GM19468 (cell line): ENCODE data around the gene KIF2C.
"Not testable (repeated sequence)": the region's sequence is repeated elsewhere in the genome, so short reads cannot be mapped to it uniquely, and the experiment has no call there.

Experiments used
- ATAC-seq: cut with Tn5 transposase; IDR thresholded peaks from one replicate; pipeline ENCODE4 v1.9.1; 2021; ENCODE audit warnings: mild to moderate bottlenecking, moderate library complexity, moderate number of reproducible peaks; ENCODE audit not compliant: unreplicated experiment; ENCODE audit errors: extremely low read depth

Gene KIF2C

DNA sequence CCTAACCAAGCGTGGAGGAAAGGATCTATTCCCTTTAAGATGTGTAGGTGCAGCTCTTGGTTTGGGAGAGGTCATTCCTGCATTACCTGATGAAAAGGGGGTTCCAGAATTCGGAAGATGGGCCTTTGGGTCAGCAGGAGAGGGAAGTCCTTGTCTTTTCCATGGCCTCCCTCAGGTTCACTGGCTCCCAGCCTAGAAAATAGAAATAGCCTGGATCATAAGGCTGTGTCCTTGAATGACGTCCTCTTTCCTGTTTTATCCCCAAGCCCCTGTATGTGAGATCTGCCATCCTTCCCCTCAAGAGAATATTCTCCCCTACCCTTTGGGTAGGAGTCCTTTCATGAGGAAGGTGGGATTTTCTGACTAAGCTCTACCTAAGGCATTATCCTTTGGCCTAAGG is 21.2 kb downstream of the KIF2C start:
- no peak for ATAC-seq

DNA sequence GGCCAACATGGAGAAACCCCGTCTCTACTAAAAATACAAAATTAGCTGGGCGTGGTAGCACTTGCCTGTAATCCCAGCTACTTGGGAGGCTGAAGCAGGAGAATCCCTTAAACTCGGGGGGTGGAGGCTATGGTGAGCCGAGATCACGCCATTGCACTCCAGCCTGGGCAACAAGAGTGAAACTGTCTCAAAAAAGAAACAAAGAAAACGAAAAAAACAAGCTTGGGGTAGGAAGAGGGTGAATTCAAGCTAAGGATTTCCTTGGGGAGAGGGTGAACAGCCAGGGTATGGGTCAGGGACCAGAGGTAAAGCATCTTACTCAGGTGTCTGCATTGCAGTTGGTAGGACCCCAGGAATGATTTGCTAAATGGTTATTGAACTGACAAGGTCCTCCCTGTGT is 26.8 kb downstream of the KIF2C start:
- not testable (repeated sequence) for ATAC-seq

DNA sequence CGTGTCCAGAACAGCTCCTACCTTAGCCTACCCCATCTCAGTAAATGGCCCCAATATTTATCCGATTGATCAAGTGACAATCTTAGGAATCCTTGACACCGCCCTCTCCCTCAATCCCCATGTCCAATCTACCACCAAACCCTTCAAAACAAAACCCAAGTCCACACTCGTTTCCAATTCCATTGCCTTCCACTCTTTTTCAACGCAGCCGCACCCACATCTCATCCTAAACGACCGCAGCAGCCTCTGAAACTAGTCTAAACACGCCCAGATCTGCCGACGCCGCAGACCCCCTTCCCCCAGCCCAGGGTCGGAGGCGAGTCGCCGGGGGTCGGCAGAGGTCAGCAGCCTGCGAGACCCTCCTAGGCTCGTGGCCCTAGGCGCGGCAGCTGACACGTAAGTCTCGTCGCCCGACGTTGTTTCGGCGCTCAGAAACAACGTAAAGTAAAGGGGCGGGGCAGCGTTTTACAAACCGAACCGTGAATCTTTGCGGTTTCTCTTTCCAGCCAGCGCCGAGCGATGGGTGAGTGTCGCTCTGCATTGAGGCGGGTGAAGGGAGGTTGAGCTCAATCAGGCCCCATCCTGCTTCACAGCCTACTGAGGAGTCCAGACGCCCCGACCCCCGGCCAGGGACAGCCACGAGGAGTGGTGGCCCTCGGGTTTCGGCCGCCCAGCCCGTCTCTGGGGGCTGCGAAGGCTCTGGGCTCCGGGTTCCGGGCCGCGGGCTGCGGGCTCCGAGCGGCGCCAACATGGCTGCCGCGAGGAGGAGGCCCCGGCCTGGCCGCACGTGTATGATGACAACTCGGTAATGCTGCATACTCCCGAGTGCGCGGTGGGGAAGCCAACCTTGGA is 35.7 kb downstream of the KIF2C start, which contains the start of gene RPS8:
Gene RPS8 (plus strand): TSS at position 463 of the 852 bp plus-strand sequence. CDS start 57 bp downstream, at position 520.
- peak; percentile 66 for ATAC-seq

DNA sequence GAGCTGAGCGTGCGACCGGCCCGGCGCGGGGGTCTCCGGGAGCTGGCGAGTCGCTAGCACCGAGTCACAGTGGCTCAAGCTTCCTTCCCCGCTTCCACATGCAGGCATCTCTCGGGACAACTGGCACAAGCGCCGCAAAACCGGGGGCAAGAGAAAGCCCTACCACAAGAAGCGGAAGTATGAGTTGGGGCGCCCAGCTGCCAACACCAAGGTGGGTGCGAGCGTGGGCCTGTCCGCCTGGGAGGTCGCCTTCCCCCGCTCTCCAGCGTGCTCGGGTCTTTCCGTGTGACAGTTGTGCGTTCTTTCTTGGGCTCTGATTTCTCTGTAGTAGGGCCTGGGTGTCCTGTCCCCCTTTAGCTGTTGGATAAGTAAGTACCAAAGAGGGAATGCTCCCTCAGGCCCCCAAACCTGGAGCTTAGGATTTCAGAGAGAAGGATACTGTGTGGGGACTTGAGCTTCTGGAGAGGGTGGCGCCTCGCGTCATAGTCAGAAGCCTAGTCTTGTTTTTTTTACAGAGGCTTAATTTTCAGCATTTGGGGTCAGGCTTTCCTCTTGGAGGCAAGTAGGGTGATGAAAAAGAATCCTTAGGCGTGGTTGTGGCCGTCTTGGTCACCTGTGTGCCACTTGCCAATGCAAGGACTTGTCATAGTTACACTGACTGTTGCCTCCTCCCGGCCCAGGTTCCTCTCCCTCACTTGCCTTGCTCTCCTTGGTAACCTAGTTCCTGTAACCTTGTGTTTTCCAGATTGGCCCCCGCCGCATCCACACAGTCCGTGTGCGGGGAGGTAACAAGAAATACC is 36.5 kb downstream of the KIF2C start:
- no peak for ATAC-seq

DNA sequence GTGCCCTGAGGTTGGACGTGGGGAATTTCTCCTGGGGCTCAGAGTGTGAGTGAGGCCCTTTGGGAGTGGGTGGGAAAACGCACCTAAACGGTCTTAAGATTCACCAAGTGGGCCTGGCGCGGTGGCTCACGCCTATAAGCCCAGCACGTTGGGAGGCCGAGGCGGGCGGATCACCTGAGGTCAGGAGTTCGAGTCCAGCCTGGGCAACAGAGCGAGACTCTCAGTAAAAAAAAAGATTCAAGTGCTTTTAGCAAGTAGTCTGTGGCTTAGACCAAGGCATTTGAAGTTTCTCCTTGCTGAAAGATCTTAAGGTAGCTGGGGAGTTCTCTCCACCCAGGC is 37.1 kb downstream of the KIF2C start:
- no peak for ATAC-seq

DNA sequence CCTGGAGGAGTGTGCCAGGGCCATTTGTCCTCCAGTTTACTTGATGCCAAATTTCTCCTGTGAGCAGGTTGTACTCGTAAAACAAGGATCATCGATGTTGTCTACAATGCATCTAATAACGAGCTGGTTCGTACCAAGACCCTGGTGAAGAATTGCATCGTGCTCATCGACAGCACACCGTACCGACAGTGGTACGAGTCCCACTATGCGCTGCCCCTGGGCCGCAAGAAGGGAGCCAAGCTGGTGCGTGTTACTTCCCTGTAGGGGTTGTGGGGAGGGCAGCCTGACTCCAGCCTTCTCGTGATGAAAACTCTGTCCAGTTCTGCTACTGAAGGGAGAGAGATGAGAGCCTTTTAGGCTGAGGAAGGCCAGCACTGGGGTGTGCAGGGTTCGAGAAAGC is 37.9 kb downstream of the KIF2C start:
- ATAC-seq, result no peak

DNA sequence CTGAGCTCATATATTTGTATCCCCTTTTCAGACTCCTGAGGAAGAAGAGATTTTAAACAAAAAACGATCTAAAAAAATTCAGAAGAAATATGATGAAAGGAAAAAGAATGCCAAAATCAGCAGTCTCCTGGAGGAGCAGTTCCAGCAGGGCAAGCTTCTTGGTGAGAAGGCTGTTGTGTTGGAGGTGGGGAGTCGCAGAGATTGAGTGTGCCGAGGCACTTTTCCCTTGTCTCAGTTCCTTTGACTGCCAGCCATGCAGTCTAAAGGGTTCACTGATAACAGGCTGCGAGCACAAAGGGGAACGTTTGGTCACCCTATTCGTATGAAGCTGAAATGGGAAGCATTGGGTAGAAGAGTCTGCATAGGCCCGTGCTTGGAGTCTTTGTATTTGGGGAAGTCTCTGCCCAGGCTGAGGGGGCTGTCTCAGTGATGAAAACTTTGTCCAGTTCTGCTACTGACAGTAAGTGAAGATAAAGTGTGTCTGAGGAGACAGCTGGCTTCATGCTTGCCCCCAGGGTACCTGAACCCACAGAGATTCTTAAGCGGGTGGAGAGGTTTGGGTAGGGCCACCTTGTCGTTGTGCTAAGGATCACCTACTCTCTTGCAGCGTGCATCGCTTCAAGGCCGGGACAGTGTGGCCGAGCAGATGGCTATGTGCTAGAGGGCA is 38.5 kb downstream of the KIF2C start:
- no peak for ATAC-seq

DNA sequence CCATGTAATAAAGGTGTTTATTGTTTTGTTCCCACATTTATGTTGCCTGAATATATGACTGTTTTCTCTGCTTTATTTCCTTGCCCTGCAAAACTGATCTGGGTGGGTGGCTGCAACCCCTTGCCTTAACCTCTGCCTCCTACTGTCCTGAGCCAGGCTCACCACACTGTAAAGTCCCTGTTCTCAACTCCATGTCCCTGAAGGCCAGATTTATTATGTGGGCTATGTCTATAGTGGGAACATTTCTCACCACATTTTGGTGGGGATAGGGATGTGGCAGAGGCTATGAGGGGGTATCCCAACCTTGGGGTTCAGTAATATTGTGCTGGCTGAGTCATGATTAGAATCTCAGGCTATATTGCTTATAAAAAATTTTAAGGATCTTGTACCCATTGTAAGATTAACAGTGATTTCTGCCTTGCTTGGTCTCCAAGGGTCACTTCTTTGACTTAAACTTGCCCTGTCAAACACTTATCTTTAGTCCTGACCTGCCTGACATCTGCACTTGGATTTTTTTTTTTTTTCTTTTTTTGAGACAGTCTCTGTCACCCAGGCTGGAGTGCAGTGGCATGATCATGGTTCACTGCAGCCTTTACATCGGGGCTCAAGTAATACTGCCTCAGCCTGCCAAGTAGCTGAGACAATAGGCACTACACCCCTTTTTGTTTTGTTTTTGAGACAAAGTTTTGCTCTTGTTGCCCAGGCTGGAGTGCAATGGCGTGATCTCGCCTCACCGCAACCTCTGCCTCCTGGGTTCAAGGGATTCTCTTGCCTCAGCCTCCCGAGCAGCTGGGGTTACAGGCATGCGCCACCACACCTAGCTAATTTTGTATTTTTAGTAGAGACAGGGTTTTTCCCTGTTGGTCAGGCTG is 39.3 kb downstream of the KIF2C start:
- no peak for ATAC-seq

DNA sequence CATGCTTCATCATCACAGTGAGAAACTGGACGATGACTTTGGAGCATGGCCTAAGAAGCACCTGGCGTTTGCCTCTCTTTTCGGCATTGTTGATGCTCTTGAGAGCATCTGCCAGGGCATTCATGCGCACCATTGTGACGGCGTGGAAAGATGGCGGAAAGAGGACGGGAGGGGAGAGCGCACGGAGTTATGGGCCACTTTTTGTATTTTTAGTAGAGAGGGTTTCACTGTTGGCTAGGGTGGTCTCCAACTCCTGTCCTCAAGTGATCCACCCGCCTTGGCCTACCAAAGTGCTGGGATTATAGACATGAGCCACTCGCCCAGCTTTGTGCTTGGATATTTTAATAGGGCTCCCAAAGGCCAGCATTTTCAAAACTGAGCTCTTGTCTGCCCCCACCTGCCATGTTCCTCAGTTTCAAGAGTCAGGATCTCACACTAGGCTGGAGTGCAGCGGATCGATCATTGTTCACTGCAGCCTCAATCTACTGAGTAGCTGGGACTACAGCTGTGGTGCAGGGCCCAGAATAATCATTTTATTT is 41.0 kb downstream of the KIF2C start:
- no peak for ATAC-seq

DNA sequence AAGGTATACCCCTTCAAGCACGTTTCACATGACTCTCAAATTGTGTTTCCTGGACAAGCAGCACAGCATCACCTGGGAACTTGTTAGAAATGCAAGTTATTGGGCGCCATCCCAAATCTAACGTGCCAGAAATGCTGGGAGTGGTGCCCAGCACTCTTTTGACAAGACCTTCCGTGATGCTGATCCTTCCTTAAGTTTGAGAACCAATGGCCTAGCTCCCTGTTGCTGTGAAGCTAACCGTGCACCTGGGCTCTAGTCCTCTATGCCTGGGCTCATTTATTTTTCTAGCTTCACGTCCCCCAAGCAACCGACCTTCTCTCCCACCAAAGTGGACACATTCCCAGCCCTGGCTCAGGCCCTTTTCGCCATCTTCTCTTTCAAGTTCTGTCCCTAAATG is 44.1 kb downstream of the KIF2C start:
- ATAC-seq, result no peak

DNA sequence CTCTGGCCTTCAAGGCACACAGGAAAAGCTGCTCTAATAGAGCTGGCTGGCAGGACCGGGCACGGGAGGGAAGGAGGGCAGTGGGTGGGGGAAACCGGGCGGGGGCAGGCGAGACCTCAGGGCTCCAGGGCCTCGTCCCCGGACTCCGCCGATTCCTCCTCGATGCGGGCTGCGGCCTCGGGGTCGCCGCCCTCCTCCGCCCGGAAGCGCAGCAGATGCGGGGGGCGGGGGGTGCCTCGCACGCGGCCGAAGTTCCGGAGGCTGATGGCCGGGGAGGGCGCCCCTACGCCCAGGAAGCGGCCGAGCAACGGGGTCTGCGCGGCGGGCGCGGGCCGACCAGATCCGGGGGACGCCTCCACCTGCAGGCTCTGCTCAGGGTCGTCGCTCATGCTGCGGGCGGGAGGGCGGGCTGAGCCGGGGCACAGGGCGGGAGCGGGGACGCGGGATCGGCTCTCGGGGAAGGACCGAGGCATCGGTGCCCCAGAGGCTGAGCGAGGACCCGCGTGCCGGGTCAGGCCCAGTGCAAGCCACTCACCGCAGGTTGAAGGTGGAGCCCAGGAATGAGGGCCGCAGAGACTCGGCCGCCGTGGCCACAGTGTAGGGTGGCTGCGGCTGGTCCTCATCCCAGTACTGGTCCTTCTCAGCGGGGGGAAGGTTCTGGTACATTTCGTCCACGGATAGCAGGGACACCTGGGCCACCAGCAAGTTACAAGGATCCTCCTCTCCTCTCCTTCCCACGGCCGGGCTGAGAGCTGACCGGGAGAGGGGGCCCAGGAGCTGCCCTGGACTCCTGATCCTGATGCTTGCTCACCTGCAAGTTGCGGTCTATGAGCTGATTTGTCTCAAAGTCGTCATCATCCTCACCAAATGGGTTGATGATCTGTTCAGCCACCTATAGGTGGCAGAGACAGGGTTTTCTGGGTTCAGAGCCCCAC is 44.7 kb downstream of the KIF2C start:
- ATAC-seq, result no peak

DNA sequence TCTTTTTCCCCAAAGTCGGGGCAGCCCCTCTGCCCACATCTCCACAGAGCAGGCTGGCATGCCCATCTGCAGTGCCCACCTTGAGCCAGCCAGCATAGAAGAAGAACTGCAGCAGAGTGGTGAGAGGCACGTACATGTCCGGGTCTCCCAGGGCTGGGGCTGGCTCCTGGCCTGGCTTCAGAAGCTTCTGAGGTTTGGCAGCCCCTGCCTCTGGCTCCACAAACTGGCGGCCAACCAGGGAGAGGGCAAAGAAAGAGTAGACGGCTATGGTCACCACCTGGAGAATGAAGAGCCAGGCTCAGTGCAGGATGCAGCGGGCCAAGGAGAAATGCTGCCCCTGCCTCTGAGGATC is 45.4 kb downstream of the KIF2C start:
- ATAC-seq, result no peak

DNA sequence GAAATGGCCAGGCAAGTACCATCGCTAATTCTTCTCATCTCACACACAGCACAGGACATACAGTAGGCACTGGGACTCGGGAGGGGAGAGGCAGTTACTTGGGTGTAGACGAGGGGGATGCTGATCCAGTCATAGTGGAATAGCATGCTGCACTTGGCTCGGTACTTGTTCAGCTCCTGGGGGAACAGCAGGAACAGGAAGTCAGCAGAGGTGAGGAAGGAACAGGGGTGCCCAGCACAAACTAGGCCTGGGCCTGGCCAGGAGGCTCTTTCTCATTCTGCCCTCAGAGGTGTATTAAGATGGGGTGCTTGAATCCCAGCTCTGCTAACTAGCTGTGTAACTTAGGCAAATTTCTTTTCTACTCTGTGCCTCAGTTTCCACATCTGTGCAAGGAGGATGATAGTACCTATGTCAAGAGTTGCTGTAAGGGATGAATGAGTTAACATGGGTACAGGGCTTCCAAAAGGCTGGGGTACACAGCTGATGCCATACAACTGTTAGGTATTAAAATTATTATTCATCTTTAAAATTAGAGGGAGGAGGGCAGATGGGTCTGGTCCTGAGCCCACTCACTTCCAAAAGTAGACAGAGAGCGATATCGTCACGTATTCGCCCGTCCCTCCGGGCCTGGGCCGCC is 46.0 kb downstream of the KIF2C start:
- no peak for ATAC-seq

DNA sequence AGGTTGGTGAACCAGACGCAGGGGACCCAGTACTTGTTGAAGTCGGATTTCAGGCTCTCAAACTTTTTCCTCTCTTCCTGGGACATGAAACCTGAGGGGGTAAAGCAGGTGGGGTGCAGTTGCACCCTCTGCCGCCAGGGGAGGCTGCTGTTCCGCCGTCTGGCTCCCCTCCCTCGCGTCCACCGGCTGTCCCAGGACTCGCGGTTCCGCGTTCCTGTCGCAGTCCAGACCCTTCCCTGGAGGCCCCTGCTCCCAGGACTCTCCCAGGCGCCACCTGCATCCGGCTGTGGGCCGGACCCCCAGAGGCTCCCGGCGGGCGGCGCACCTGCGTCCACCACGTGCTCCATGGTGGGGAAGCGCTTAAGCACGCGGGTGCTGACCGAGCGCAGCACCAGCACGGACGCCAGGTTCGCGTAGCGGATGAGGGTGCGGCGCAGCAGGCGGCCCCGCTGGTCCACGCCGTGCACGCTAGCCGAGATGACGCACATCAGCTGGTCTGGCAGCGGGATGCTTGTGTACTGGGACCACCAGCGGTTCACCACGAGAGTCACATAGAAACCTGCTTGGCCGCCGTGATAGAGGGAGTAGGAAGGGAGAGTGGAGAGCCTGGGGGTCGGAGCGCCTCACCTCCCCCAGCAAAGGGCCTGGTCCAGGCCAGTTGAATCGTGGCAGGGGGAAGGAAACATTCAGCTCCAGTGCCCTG is 46.7 kb downstream of the KIF2C start:
- ATAC-seq, result no peak

DNA sequence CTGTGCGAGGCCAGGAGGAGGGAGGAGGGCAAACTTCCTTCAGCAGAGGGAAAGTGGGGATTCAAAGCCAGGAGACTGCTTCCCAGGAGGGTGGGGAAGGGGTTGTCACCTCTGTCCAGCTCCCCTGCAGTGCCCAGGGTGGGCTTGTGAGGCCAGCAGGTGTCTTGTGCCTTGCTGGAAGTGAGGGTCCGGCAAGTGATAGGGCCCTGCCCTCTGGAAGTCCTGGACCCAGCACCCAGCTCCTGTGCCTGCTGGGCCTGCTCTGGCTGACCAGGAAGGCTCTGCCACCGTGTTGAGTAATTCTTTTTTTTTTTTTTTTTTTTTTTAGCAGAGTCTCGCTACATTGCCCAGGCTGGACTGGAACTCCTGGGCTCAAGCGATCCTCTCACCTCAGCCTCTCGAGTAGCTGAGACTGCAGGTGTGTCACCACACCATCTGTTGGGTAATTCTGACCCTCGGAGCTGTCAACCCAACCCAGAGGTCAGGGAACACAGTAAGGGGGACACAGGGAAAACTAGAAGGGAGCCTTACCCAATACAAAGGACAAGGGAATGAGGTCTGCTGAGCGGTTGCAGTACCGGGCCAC is 47.3 kb downstream of the KIF2C start:
- ATAC-seq, result no peak

DNA sequence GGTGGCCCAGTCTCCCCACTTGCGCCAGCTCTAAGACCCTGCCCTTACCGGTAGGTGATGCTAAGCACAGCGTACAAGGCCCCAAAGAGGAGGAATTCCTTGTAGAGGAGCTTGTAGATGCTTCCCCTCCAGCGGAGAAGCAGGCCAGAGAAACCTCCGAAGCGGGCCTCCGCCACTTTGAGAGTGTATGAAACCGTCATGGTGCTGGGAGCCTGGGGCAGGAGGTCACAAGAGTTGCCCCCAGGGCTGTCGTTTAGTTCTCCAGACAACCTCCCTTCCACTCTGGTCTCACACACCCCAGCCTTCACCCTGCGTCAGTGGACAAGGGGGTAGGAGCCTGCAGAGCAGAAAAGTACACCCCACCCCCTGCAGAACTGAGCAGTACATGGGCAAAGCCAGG is 47.9 kb downstream of the KIF2C start:
- ATAC-seq, result no peak

DNA sequence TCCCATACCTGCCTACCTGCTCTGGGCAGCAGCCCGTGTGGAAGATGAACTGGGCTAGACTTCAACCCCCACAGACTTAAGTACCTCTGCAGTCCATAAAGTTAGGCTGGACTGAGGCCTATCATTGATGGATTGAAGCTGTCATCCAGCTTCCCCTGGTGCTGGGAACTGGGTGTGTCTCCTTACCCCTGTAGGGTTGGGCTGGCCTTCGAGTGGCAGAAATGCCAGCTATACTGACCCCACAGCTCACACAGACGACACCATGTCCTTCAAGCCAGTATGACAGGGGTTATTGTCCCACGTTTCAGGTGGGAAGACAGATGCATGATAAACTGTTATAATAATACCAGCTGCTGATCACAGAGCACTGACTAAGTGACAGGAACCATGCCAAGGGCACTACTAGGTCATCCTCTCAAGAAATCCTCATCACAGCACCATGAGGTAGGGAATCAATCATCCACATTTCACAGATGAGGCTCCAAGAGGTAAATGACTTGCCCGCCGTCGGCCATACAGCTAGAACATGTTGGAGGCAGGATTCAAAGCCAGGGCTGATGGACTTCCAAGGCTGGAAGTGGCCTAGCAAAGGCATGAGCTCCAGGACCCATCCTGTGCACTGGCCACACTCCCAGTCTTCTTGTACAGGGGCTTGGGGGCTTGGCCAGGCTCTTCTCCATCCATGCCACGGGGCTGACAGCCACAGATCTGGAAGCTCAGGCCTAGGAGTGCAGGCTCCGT is 48.7 kb downstream of the KIF2C start, which contains the start of gene BEST4:
Gene BEST4 (minus strand): TSS at position 51 of the 741 bp plus-strand sequence. CDS start 465 bp downstream, outside the sequence.
- no peak for ATAC-seq
